COLO668 (cell line): Measurements from ENCODE around the gene RGL3.
"Not testable (repeated sequence)": the region's sequence is repeated elsewhere in the genome, so short reads cannot be mapped to it uniquely, and the experiment has no call there.

Source experiments
- DNase-seq: peaks from one replicate; lab custom pipeline; 2025; ENCODE audit not compliant: unreplicated experiment; lab: John Stamatoyannopoulos, UW

Gene RGL3

GRCh38 chr19:11418549-11419506 is at the start of gene RGL3:
Gene RGL3 (minus strand): TSS chr19:11419314. CDS start chr19:11419278, 36 bp downstream.
- DNase-seq: peak; percentile 90

- DNase-seq: not testable (repeated sequence)
These were observed 49.2 kb upstream of the RGL3 start for GRCh38 chr19:11468266-11468845.

- DNase-seq: no peak
These were observed 46.5 kb upstream of the RGL3 start for GRCh38 chr19:11465600-11465999.

GRCh38 chr19:11464333-11465265 is 45.5 kb upstream of the RGL3 start:
- no peak for DNase-seq

GRCh38 chr19:11463391-11463790 is 44.3 kb upstream of the RGL3 start:
- peak; percentile 20 for DNase-seq

- no peak for DNase-seq
These were observed 42.3 kb upstream of the RGL3 start for GRCh38 chr19:11461453-11461852.

GRCh38 chr19:11460207-11460606 is 41.1 kb upstream of the RGL3 start:
- no peak for DNase-seq

GRCh38 chr19:11458912-11459311 is 39.8 kb upstream of the RGL3 start:
- not testable (repeated sequence) for DNase-seq

- no peak for DNase-seq
These were observed 39.3 kb upstream of the RGL3 start for GRCh38 chr19:11458236-11458900.

- no peak for DNase-seq
These were observed 38.7 kb upstream of the RGL3 start for GRCh38 chr19:11457831-11458230.

GRCh38 chr19:11457115-11457514 is 38.0 kb upstream of the RGL3 start:
- DNase-seq: no peak

GRCh38 chr19:11456659-11457058 is 37.5 kb upstream of the RGL3 start:
- DNase-seq: no peak

- not testable (repeated sequence) for DNase-seq
These were observed 36.1 kb upstream of the RGL3 start for GRCh38 chr19:11455233-11455554.

- DNase-seq: no peak
These were observed 34.6 kb upstream of the RGL3 start for GRCh38 chr19:11453468-11454341.

GRCh38 chr19:11452620-11453310 is 33.7 kb upstream of the RGL3 start:
- no peak for DNase-seq

GRCh38 chr19:11451871-11452619 is 32.9 kb upstream of the RGL3 start:
- no peak for DNase-seq

- DNase-seq: no peak
These were observed 32.3 kb upstream of the RGL3 start for GRCh38 chr19:11451327-11451870.
